ENCODE measurements around the gene FXR1.

The FXR1 gene

DNA sequence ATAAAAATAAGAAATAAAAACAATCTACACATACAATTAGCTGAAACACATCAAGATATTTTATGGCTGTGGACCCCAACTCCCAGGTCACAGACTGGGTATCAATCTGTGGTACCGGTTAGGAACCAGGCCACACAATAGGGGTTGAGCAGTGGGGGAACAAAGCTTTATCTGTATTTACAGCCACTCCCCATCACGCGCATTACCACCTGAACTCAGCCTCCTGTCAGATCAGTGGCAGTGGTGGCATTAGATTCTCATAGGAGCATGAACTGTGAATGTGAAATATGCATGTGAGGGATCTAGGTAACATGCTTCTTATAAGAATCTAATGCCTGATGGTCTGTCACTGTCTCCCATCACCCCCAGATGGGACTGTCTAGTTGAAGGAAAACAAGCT lies 94.8 kb downstream of the FXR1 start:
- DNase-seq (ENCODE audit: low read depth in 2 of 2) = no peak

DNA sequence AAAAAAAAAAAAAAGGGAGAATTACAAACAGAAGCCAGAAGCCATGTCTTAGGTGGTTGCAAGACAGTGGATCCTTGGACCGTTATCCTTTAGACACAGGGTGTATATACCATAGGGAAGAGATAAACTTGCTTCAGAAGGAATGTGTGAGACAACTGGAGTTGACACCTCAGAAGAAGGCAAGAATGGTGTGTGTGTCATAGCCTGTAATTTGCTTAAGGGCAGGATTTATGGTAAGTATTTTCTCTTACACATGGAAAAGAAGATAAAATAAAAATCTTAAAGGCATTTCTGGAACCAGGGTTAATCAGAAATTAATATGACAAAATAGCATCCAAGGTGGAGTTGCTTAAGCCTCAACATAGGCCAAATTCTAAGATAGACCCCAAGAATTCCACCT lies 96.3 kb downstream of the FXR1 start:
- DNase-seq (ENCODE audit: low read depth in 2 of 2) = no peak

- DNase-seq (ENCODE audit: low read depth in 2 of 2) = no peak
Observed at GRCh38 chr3:181009225-181009624, 96.8 kb downstream of the FXR1 start.

DNA sequence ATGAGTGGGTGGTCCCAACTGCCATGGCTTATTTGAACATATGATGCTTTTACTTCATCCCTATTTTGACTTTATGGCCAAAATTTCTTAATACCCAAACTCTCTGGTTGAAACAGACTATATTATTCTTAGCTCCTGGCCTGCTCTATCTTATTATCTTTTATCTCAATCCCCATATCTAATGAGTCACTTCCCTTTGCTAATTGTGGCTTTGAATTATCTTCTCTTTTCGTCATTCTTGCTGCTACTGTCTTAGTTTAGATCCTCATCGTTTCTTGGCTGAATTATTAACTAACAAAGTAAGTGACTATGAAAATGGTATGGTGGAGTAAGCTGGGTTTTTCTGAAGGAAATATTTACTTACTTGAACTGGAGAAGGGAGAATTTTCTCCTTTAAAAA lies 105.2 kb downstream of the FXR1 start:
- DNase-seq (ENCODE audit: low read depth in 2 of 2) = no peak

DNA sequence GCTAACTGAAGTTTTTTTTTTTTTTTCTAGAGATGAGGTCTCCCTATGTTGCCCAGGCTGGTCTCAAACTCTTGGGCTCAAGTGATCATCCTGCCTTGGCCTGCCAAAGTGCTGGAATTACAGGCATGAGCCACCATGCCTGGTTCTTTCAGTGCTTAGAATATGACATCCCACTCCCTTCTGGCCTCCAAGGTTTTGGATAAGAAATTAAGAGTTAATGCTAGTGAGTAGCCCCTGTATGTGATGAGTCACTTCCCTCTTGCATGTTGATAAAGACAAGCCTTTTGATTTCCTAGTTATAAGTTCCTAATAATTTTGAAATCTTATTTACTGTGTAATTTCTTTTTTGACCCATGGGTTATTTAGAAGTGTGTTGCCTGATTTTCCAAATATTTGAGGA lies 112.7 kb downstream of the FXR1 start:
- no peak for DNase-seq (ENCODE audit: low read depth in 2 of 2)

GRCh38 chr3:181030948-181031347 lies 118.5 kb downstream of the FXR1 start:
- no peak for DNase-seq (ENCODE audit: low read depth in 2 of 2)

Data from stimulated activated CD8-positive, alpha-beta memory T cell treated with anti-CD3 and anti-CD28 coated beads, Interleukin-15, amount 100 ng/mL, for 4 hours (primary cell).